ENCODE data around the gene GDNF.

DNA sequence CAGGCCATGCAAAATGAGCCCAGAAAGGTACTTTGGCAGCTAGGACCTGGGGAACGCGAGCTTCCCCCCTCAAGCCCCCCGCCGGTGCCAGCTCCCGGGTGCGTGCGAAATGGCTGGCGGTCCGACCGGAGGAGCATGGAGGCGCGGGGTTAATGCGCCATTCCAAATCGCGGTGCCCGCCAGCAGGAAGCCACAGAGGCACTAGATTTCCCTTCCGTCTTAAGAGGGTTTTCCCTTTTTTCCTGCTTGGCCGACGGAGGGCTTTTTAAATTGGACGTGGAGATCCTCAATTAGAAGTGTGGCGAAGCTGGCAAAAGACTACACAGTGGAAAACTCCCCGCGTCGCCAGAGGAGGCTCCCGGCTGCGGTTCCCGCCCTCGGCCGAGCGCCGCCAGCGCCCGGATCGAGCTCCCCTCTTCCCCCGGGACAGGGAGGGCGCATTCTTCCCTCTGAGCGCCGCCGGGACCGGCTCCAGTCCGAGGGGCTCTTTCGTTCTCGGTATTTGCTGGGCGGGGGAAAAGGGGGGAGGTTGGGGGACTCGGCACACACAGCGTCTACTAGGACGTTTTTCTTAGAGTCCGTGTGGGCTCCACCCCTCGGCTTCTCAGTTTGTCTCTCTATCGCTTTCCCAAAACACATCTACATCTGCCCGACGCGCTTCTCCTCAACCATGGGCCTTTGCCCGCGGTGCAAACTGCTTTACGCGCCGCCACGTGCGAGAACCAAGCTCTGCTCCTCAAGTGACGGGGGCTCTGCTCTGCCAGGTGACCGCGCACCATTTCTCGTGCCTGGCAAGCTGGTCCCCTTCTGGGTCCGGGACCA is 3.0 kb downstream of the GDNF start:
- TF ChIP-seq POLR2A (IDR thresholded peaks at IDR 0.05) = no peak
- TF ChIP-seq, protein P1, sequence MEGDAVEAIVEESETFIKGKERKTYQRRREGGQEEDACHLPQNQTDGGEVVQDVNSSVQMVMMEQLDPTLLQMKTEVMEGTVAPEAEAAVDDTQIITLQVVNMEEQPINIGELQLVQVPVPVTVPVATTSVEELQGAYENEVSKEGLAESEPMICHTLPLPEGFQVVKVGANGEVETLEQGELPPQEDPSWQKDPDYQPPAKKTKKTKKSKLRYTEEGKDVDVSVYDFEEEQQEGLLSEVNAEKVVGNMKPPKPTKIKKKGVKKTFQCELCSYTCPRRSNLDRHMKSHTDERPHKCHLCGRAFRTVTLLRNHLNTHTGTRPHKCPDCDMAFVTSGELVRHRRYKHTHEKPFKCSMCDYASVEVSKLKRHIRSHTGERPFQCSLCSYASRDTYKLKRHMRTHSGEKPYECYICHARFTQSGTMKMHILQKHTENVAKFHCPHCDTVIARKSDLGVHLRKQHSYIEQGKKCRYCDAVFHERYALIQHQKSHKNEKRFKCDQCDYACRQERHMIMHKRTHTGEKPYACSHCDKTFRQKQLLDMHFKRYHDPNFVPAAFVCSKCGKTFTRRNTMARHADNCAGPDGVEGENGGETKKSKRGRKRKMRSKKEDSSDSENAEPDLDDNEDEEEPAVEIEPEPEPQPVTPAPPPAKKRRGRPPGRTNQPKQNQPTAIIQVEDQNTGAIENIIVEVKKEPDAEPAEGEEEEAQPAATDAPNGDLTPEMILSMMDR (IDR thresholded peaks at IDR 0.05) = no peak

Data from lower leg skin (tissue), 3 donors.